NCI-H345 treated with DMSO at 0.1 percent for 48 hours (cell line): ENCODE data around the gene PRPF8.
"Not testable (repeated sequence)": the region's sequence is repeated elsewhere in the genome, so short reads cannot be mapped to it uniquely, and the experiment has no call there.

Source experiments
- DNase-seq: peaks from one replicate; lab custom pipeline; 2025; ENCODE audit not compliant: unreplicated experiment; lab: John Stamatoyannopoulos, UW

PRPF8 gene

DNA sequence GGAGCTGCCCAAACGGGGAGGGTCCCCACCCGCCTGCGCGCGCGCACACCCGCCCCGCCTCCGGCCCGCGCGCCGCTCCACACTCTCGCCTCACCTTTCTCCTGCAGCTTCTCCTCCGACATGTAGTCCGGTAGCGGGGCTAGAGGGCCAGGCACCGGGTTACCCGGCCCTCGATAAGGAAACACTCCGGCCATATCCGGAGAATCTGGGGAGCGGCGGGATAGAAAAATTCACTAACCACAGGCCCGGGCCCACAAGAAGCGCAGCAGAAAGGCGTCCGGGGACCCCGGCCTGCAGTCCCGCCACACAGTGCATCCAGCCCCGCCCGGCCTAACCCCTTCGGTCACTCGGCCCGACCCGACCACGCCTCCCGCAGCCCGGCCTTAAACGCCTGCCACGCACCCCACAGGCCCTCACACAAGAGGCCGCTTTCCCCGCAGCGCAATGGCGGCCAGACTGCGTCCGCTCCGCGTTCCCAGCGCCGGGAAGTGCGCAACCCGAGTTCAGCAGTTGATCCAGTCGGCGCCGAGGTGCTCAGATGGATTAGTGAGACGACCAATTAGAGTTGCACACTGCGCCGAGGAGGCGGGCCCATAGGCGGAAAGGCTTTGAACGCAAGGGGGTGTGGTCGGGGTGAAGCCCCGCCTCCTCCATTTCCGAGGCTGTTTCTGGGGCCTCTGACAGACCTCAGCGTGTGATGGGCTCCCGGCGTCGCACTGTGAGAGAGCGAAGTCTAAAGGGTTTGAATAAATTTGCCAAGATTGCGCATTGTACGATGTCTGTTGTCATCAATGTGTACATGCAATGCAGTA is at the start of gene PRPF8:
Gene PRPF8 (minus strand): TSS at position 490 of the 812 bp plus-strand sequence. CDS start 296 bp downstream, at position 194.
- DNase-seq = peak; percentile 90

DNA sequence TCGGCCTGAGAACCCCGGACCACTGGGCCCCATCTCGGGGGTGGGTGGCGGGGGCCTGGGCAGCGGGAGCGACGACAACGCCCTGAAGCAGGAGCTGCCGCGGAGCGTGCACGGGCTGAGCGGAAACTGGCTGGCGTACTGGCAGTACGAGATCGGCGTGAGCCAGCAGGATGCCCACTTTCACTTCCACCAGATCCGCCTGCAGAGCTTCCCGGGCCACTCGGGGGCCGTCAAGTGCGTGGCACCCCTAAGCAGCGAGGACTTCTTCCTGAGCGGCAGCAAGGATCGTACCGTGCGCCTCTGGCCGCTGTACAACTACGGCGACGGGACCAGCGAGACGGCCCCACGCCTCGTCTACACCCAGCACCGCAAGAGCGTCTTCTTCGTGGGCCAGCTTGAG is 49.1 kb upstream of the PRPF8 start:
- no peak for DNase-seq

DNA sequence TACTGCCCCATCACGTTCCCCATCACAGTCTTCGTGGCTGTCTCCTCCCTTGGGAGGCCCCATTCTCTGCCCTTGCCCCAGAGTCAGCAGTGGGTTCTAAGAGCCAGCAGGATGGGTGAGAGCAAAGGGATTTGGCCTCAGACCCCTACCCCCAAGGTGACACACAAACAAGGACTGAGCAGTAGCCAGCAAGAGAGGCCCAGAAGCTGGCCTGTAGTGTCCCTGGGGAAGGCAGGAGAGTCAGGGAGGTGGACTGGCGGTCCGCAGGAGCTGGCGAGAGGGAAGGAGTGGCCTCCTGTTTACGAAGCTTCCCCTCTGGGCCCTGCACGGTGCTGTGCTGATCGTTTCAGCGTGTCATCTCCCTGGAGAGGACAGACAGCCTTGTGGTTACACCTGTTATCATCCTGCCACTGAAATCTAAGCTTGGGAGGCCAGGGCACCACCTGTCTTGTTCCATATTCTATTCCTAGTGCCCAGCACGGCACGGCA is 48.2 kb upstream of the PRPF8 start:
- DNase-seq = no peak

DNA sequence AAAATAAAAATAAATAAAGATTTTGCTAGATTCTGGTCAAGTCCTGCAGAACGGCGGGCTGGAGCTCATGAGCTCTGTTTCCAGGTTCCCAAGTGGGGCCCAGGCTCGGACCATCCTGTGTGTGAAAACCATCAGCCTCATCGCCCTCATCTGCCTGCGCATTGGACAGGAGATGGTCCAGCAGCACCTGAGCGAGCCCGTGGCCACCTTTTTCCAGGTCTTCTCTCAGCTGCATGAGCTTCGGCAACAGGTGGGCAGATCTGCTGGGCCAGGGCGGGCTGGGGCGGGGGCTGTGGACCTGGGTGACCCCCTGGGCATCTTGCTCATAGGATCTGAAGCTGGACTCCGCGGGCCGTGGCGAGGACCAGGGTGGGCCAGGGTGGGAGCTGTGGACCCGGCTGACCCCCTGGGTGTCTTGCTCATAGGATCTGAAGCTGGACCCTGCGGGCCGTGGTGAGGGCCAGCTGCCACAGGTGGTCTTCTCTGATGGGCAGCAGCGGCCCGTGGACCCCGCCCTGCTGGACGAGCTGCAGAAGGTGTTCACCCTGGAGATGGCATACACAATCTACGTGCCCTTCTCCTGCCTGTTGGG is 47.7 kb upstream of the PRPF8 start:
- no peak for DNase-seq

DNA sequence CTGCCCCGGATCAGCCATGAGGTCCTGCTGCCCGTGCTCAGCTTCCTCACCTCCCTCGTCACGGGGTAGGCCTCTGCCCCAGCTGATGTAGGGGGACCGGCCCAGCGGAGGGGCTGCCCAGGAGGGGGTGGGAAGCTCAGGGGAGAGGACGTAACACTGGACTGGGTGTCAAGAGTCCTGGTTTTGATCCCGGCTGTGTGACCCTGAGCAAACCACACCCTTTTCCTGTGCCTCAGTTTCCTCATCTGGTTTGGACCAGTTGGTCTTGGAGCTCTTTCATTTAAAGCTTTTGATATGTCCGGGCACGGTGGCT is 46.5 kb upstream of the PRPF8 start:
- no peak for DNase-seq

DNA sequence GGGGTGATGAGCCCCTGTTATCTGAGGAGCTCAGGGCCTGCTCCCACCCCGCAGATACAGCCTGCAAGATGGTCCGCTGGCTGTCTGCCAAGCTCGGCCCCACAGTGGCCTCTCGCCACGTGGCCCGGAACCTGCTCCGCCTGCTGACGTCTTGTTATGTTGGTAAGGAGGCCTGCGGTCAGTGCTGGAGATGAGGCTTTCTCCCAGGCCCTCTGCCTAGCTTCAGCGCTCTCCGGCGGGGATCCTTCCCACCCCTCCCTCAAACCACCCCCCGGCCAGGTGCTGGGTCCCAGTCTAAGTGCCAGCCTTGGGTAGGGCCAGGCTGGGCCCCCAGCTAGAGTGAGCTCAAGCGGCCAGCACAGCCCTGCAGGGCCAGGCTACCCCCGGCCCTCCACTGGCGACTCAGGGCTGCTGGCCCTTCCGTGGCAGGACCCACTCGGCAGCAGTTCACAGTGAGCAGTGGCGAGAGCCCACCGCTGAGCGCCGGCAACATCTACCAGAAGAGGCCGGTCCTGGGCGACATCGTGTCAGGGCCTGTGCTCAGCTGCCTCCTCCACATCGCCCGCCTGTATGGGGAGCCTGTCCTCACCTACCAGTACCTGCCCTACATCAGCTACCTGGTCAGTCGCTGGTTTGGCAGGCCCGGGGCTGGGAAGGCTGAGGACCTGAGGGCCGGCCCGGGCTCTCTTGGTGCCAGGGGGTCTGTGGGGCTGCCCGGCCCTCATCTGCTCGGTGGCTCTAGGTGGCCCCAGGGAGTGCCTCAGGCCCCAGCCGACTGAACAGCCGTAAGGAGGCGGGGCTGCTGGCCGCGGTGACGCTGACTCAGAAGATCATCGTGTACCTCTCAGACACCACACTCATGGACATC is 45.9 kb upstream of the PRPF8 start:
- no peak for DNase-seq

DNA sequence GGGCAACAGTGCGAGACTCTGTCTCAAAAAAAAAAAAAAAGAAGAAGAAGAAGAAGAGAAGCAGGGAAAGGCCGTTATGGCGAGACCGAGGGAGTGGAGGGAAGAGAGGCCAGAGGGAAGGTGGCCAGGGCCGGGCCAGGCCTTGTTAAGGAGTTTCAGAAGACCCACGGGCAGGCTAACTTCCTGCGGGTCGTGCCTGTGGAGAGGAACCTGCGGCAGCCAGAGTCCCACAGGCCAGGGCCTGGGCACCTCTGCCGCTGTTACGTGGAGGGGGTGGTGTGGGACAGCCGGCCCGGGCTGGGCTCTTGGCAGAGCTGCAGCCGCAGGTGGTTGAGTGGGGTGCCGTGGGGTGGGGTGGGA is 45.3 kb upstream of the PRPF8 start:
- DNase-seq = no peak

DNA sequence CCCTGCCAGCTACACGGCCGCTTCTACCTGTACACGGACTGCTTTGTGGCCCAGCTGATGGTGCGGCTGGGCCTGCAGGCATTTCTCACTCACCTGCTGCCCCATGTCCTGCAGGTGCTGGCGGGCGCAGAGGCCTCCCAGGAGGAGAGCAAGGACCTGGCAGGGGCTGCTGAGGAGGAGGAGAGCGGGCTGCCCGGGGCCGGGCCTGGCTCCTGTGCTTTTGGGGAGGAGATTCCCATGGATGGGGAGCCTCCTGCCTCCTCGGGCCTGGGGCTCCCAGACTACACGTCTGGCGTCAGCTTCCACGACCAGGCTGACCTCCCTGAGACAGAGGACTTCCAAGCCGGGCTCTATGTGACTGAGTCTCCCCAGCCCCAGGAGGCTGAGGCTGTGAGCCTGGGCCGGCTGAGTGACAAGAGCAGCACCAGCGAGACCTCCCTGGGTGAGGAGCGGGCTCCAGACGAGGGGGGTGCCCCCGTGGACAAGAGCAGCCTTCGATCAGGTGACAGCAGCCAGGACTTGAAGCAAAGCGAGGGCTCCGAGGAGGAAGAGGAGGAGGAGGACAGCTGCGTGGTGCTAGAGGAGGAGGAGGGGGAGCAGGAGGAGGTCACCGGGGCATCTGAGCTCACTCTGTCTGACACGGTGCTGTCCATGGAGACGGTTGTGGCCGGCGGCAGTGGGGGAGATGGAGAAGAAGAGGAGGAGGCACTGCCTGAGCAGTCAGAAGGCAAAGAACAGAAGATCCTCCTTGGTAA is 43.4 kb upstream of the PRPF8 start:
- no peak for DNase-seq

DNA sequence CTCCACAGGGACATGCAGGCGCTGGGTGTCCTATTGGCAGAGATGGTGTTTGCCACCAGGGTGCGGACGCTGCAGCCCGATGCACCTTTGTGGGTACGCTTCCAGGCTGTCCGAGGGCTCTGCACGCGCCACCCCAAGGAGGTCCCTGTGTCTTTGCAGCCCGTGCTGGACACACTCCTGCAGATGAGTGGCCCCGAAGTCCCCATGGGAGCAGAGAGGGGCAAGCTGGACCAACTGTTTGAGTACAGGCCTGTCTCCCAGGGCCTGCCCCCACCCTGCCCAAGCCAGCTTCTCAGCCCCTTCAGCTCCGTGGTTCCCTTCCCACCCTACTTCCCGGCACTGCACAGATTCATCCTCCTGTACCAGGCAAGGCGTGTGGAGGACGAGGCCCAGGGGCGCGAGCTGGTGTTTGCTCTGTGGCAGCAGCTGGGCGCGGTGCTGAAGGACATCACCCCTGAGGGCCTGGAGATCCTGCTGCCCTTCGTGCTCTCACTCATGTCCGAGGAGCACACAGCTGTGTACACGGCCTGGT is 42.7 kb upstream of the PRPF8 start:
- no peak for DNase-seq

DNA sequence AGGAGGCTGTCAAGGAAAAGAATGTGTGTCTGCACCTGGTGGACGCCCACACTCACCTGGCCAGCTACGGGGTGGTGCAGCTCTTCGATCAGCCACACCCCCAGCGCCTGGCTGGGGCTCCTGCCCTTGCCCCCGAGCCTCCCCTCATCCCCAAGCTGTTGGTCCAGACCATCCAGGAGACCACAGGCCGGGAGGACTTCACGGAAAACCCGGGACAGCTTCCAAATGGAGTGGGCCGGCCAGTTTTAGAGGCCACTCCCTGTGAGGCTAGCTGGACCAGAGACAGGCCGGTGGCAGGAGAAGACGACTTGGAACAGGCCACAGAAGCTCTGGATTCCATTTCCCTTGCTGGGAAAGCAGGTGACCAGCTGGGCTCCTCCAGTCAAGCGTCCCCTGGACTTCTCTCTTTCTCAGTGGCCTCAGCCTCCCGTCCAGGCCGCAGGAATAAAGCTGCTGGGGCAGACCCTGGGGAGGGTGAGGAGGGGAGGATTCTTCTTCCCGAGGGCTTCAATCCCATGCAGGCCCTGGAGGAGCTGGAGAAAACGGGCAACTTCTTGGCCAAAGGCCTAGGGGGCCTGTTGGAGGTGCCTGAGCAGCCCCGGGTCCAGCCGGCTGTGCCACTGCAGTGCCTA is 42.1 kb upstream of the PRPF8 start:
- no peak for DNase-seq

DNA sequence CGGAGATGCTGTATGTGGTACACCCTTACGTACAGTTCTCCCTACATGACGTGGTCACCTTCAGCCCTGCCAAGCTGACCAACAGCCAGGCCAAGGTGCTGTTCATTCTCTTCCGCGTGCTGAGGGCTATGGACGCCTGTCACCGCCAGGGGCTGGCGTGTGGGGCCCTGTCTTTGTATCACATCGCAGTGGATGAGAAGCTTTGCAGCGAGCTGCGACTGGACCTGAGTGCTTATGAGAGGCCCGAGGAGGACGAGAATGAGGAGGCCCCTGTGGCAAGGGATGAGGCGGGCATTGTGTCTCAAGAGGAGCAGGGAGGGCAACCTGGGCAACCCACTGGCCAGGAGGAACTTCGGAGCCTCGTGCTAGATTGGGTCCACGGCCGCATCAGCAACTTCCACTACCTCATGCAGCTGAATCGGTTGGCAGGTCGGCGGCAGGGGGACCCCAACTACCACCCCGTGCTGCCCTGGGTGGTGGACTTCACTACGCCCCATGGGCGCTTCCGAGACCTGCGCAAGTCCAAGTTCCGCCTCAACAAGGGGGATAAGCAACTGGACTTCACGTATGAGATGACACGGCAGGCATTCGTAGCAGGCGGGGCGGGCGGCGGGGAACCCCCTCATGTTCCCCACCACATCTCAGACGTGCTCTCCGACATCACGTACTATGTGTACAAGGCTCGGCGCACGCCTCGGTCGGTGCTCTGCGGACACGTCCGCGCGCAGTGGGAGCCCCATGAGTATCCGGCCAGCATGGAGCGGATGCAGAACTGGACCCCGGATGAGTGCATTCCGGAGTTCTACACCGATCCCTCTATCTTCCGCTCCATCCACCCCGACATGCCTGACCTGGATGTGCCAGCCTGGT is 41.2 kb upstream of the PRPF8 start:
- DNase-seq = no peak

DNA sequence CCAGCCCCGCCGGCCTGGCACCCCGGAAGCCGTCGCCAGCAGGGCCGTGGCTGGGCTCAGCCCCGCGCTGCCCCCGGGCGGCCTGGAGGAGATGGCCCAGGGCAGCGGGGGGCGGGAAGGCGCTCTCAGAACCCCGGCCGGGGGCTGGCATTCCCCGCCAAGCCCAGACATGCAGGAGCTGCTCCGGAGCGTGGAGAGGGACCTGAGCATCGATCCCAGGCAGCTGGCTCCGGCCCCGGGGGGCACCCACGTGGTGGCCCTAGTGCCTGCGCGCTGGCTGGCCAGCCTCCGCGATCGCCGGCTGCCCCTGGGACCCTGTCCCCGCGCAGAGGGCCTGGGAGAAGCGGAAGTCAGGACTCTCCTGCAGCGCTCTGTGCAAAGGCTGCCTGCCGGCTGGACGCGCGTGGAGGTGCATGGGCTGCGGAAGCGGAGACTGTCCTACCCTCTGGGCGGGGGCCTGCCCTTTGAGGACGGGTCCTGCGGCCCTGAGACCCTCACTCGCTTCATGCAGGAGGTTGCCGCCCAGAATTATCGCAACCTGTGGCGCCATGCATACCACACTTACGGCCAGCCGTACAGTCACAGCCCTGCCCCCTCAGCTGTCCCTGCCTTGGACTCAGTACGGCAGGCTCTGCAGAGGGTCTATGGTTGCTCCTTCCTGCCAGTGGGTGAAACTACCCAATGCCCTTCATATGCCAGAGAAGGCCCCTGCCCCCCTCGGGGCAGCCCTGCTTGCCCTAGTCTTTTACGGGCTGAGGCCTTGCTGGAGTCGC is 40.4 kb upstream of the PRPF8 start:
- DNase-seq = no peak

DNA sequence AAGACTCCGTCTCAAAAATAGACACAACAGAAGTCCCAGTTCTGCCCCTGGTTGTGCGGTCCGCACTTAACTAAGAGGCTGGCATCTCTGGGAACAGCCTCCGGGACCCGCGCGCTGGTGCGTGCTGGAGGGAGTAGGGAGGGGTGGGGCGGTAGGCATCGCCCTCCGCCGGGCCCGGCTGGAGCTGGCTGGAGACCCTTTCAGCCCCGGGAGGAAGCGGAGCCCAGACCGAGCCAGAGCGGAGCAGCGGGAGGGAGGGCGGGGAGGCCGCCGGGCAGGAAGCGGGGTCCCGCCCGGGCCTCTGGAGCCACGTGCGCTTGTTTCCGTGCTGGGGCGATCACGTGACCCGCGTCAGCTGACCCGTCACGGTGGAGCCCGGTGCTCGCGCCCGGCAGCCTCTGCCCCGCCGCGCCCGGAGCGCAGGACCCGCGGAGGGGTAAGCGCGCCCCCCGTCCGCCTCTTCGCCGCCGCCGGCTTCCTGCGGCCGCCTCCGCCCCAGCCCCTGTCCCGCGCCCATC is 39.7 kb upstream of the PRPF8 start, which contains the start of gene WDR81:
Gene WDR81 (plus strand): TSS at position 354 of the 518 bp plus-strand sequence. CDS start 256 bp downstream, outside the sequence.
- DNase-seq = peak; percentile 31

DNA sequence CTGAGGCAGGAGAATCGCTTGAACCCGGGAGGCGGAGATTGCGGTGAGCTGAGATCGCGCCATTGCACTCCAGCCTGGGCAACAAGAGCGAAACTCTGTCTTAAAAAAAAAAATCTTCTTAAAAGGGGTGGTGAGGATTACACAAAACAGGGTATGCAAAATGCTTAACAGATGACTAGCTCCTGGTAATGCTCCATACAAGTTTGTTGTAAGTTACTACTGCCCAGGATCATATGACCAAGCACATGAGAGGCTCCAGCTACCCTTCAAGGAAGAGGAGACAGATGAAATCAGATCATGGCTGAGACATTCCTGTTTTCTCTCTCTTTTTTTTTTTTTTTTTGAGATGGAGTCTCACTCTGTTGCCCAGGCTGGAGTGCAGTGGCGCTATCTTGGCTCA is 37.4 kb upstream of the PRPF8 start:
- DNase-seq = not testable (repeated sequence)

DNA sequence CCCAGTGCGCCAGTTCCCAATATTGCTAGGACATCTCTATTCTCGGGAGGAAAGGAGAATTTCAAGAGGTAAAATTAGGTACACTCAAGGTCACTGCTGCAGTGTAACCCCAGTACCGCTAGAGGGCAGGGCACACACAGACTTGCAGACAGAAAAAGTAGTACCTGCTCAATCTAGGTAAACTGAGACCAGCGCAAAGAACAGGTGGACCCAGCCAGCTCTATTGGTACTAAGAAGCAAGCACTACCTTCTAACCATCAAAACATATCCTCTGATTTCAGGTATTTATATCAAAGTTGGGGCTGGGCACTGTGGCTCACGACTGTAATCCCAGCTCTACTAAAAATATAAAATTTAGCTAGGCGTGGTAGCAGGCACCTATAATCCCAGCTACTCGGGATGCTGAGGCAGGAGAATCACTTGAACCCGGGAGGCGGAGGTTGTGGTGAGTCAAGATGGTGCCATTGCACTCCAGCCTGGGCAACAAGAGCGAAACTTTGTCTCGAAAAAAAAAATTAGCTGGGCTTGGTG is 36.3 kb upstream of the PRPF8 start:
- peak; percentile 7 for DNase-seq

DNA sequence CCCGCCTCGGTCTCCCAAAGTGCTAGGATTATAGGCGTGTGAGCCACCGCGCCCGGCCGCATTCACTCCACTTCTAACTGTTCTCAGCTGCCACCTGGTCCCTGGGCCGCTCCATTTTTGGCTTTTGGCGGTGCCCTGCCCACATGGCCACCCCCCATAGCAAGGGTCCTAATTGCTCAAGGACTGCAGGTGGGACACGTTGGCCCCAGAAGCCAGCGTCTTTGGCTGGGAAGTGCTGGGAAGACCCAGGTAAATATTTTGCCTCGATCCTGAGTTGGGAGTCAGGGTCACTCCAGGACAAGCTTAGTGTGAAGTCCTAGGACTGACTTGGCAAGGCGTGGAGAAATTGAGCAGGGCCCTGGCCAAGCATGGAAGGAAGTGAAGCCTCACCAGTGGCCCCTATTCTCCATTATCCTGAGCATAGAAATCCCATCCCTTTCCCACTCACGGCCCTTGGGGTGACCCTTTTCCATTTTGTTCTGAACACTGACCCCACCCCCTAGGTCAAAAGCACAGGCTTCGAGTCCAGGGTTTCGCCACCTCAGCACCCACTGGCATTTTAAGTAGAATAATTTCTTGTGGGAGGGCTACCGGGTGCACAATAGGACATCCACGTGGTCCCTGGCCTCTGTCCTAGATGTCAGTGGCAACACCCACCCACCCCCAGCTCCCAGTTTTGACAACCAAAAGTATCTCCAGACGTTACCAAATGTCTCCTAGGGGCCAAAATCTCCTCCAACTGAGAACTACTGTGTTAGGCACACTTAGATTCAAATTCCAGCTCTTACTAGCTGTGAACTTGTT is 33.9 kb upstream of the PRPF8 start:
- DNase-seq = no peak
